ENCODE measurements around the gene DEPP1.

DEPP1 gene

GRCh38 chr10:44978213-44978569 is 418 bp downstream of the DEPP1 start:
- no peak for DNase-seq

- DNase-seq = peak in 1 of 3 experiments; percentile 17
Observed at GRCh38 chr10:44977287-44978212, 1.1 kb downstream of the DEPP1 start.

- no peak for DNase-seq
Observed at GRCh38 chr10:44976352-44977198, 2.0 kb downstream of the DEPP1 start.

- peak; percentile 12 to 69 (median 40) for DNase-seq
Observed at GRCh38 chr10:44975431-44976331, 2.9 kb downstream of the DEPP1 start.

- DNase-seq = peak; percentile 22 to 70 (median 64)
Observed at GRCh38 chr10:44974628-44975430, 3.8 kb downstream of the DEPP1 start.

- no peak for DNase-seq
Observed at GRCh38 chr10:44974082-44974627, 4.5 kb downstream of the DEPP1 start.

- DNase-seq = peak in 2 of 3 experiments; percentile 14 to 56
Observed at GRCh38 chr10:44973323-44974081, 5.1 kb downstream of the DEPP1 start.

- DNase-seq = no peak
Observed at GRCh38 chr10:44972874-44973306, 5.7 kb downstream of the DEPP1 start.

- no peak for DNase-seq
Observed at GRCh38 chr10:44971935-44972757, 6.5 kb downstream of the DEPP1 start.

GRCh38 chr10:44971434-44971833 is 7.2 kb downstream of the DEPP1 start:
- no peak for DNase-seq

- no peak for DNase-seq
Observed at GRCh38 chr10:44970812-44971395, 7.7 kb downstream of the DEPP1 start.

GRCh38 chr10:44969854-44970253 is 8.8 kb downstream of the DEPP1 start:
- DNase-seq = no peak

GRCh38 chr10:44968500-44969400 is 9.9 kb downstream of the DEPP1 start:
- no peak for DNase-seq

GRCh38 chr10:44968091-44968490 is 10.5 kb downstream of the DEPP1 start:
- DNase-seq = no peak

GRCh38 chr10:44967616-44968015 is 11.0 kb downstream of the DEPP1 start:
- DNase-seq = no peak

- DNase-seq = no peak
Observed at GRCh38 chr10:44966816-44967509, 11.6 kb downstream of the DEPP1 start.

- no peak for DNase-seq
Observed at GRCh38 chr10:44966129-44966815, 12.3 kb downstream of the DEPP1 start.
